ENCODE measurements around the gene CDH23.

DNA sequence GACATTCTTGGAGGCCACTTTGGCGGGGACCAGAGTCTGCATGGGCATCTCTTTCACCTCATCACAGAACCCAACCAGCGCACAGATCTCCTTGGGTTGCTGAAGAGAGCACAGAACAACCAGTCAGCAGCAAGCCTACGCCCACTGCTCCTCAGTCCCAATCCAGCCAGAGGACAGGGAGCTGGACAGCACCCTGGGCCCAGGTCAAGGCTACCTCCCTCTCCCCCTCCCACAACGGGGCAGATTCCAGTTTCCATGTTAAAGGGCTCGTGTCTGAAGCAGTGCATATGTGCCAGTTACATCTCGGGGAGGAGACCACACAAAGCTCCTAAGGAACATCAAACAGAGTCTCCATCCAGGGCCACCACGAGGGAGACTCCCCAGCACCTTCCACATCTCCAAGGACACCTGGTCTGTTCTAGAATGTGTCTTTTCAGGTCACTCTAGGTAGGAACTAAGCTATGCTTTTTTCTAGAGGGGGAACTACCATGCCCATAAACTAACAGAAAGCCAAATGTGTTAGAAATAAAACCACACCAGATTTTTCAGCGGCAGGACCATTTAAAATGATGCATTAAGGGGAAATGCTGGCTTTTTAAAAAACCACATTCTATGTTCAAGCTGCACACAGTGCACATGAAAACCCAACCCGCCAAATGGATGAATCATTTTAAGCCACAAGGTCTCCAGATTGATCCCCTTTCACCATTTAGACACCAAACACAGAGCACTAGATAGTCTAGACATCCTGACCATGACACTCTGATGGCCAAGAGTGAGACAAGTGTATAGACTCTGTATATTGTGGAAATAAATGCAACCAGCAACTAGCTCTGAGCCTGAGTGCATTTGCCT is 425.4 kb downstream of the CDH23 start:
- TF ChIP-seq, protein P1, sequence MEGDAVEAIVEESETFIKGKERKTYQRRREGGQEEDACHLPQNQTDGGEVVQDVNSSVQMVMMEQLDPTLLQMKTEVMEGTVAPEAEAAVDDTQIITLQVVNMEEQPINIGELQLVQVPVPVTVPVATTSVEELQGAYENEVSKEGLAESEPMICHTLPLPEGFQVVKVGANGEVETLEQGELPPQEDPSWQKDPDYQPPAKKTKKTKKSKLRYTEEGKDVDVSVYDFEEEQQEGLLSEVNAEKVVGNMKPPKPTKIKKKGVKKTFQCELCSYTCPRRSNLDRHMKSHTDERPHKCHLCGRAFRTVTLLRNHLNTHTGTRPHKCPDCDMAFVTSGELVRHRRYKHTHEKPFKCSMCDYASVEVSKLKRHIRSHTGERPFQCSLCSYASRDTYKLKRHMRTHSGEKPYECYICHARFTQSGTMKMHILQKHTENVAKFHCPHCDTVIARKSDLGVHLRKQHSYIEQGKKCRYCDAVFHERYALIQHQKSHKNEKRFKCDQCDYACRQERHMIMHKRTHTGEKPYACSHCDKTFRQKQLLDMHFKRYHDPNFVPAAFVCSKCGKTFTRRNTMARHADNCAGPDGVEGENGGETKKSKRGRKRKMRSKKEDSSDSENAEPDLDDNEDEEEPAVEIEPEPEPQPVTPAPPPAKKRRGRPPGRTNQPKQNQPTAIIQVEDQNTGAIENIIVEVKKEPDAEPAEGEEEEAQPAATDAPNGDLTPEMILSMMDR (IDR thresholded peaks at IDR 0.05) = no peak
- no peak for TF ChIP-seq POLR2A (IDR thresholded peaks at IDR 0.05)
